Measurements from ENCODE around the gene SLC17A9.

Gene SLC17A9, protein sequence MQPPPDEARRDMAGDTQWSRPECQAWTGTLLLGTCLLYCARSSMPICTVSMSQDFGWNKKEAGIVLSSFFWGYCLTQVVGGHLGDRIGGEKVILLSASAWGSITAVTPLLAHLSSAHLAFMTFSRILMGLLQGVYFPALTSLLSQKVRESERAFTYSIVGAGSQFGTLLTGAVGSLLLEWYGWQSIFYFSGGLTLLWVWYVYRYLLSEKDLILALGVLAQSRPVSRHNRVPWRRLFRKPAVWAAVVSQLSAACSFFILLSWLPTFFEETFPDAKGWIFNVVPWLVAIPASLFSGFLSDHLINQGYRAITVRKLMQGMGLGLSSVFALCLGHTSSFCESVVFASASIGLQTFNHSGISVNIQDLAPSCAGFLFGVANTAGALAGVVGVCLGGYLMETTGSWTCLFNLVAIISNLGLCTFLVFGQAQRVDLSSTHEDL

DNA sequence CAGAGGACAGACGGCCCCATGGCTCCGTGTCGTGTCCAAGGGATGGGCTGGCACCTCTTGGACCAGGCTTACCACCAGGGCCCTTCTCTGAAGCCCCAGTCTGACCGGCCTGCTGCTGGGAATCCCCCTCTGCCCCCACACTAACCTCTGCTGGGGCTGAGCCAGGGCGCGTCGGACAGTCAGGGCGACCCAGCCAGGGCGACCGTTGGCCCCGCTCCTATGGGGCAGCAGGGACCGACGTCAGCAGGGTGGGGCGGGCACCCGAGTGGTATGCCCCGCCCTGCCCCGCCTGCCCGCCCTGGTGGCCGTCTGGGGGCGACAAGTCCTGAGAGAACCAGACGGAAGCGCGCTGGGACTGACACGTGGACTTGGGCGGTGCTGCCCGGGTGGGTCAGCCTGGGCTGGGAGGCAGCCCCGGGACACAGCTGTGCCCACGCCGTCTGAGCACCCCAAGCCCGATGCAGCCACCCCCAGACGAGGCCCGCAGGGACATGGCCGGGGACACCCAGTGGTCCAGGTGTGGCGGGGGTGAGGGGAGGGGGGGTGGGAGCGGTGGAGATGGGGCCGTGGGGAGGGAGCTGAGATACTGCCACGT is at the start of gene SLC17A9:
SLC17A9 (plus strand) TSS at position 337 of the 595 bp plus-strand sequence; CDS start at position 459, 122 bp downstream.
- no peaks in the 10 kb centered on the region for H3K27me3 ChIP-seq (ENCODE audit: control insufficient read depth in 2 of 2, insufficient read depth in 2 of 2, low read length in 2 of 2)
- H3K4me1 ChIP-seq (ENCODE audit: control insufficient read depth in 2 of 2, insufficient read depth in 2 of 2, low read length in 2 of 2): peaks cover 30 to 31% of the 10 kb centered on the region in 2 donors
- H3K27ac ChIP-seq (ENCODE audit: low read depth in 2 of 2, low read length in 2 of 2): peak within 1 kb of the TSS; percentile 92
- peak within 1 kb of the TSS; percentile 65 to 86 for H3K9ac ChIP-seq (ENCODE audit: low read depth in 1 of 2, low read length in 2 of 2)
- peak within 1 kb of the TSS; percentile 59 to 67 for H3K4me3 ChIP-seq (ENCODE audit: low read length in 2 of 2)
- H3K9me3 ChIP-seq (ENCODE audit: control insufficient read depth in 2 of 2, low read length in 2 of 2): no peaks in the 10 kb centered on the region
- H3K36me3 ChIP-seq (ENCODE audit: control insufficient read depth in 2 of 2, insufficient read depth in 2 of 2, low read length in 2 of 2): peaks cover 18 to 27% of the 10 kb centered on the region in 2 donors

GRCh38 chr20:62902926-62903615 is 49.4 kb upstream of the SLC17A9 start:
- no peaks in the 10 kb centered on the region for H3K9me3 ChIP-seq (ENCODE audit: control insufficient read depth in 2 of 2, low read length in 2 of 2)
- H3K4me1 ChIP-seq (ENCODE audit: control insufficient read depth in 2 of 2, insufficient read depth in 2 of 2, low read length in 2 of 2): peaks cover 29 to 31% of the 10 kb centered on the region in 2 donors
- no peak overlapping the region for H3K4me3 ChIP-seq (ENCODE audit: low read length in 2 of 2)
- H3K36me3 ChIP-seq (ENCODE audit: control insufficient read depth in 2 of 2, insufficient read depth in 2 of 2, low read length in 2 of 2): peaks cover 50 to 66% of the 10 kb centered on the region in 2 donors
- H3K27ac ChIP-seq (ENCODE audit: low read depth in 2 of 2, low read length in 2 of 2): no peak overlapping the region
- H3K9ac ChIP-seq (ENCODE audit: low read depth in 1 of 2, low read length in 2 of 2): no peak overlapping the region
- H3K27me3 ChIP-seq (ENCODE audit: control insufficient read depth in 2 of 2, insufficient read depth in 2 of 2, low read length in 2 of 2): no peaks in the 10 kb centered on the region

GRCh38 chr20:62905536-62906117 is 46.9 kb upstream of the SLC17A9 start:
- H3K27me3 ChIP-seq (ENCODE audit: control insufficient read depth in 2 of 2, insufficient read depth in 2 of 2, low read length in 2 of 2): no peaks in the 10 kb centered on the region
- peaks cover 8% of the 10 kb centered on the region in 2 donors for H3K4me1 ChIP-seq (ENCODE audit: control insufficient read depth in 2 of 2, insufficient read depth in 2 of 2, low read length in 2 of 2)
- no peak overlapping the region for H3K9ac ChIP-seq (ENCODE audit: low read depth in 1 of 2, low read length in 2 of 2)
- peaks cover 74 to 90% of the 10 kb centered on the region in 2 donors for H3K36me3 ChIP-seq (ENCODE audit: control insufficient read depth in 2 of 2, insufficient read depth in 2 of 2, low read length in 2 of 2)
- H3K4me3 ChIP-seq (ENCODE audit: low read length in 2 of 2): no peak overlapping the region
- H3K27ac ChIP-seq (ENCODE audit: low read depth in 2 of 2, low read length in 2 of 2): no peak overlapping the region
- H3K9me3 ChIP-seq (ENCODE audit: control insufficient read depth in 2 of 2, low read length in 2 of 2): no peaks in the 10 kb centered on the region

- no peak overlapping the region for H3K4me3 ChIP-seq (ENCODE audit: low read length in 2 of 2)
- peaks cover 2 to 3% of the 10 kb centered on the region in 2 donors for H3K4me1 ChIP-seq (ENCODE audit: control insufficient read depth in 2 of 2, insufficient read depth in 2 of 2, low read length in 2 of 2)
- H3K27me3 ChIP-seq (ENCODE audit: control insufficient read depth in 2 of 2, insufficient read depth in 2 of 2, low read length in 2 of 2): no peaks in the 10 kb centered on the region
- H3K27ac ChIP-seq (ENCODE audit: low read depth in 2 of 2, low read length in 2 of 2): no peak overlapping the region
- no peaks in the 10 kb centered on the region for H3K9me3 ChIP-seq (ENCODE audit: control insufficient read depth in 2 of 2, low read length in 2 of 2)
- H3K9ac ChIP-seq (ENCODE audit: low read depth in 1 of 2, low read length in 2 of 2): no peak overlapping the region
- peaks cover 80 to 93% of the 10 kb centered on the region in 2 donors for H3K36me3 ChIP-seq (ENCODE audit: control insufficient read depth in 2 of 2, insufficient read depth in 2 of 2, low read length in 2 of 2)
These were observed 46.3 kb upstream of the SLC17A9 start for GRCh38 chr20:62906209-62906608.

- H3K4me3 ChIP-seq (ENCODE audit: low read length in 2 of 2): no peak overlapping the region
- H3K4me1 ChIP-seq (ENCODE audit: control insufficient read depth in 2 of 2, insufficient read depth in 2 of 2, low read length in 2 of 2): no peaks in the 10 kb centered on the region
- peaks cover 85 to 95% of the 10 kb centered on the region in 2 donors for H3K36me3 ChIP-seq (ENCODE audit: control insufficient read depth in 2 of 2, insufficient read depth in 2 of 2, low read length in 2 of 2)
- H3K27ac ChIP-seq (ENCODE audit: low read depth in 2 of 2, low read length in 2 of 2): no peak overlapping the region
- H3K9me3 ChIP-seq (ENCODE audit: control insufficient read depth in 2 of 2, low read length in 2 of 2): no peaks in the 10 kb centered on the region
- H3K27me3 ChIP-seq (ENCODE audit: control insufficient read depth in 2 of 2, insufficient read depth in 2 of 2, low read length in 2 of 2): no peaks in the 10 kb centered on the region
- H3K9ac ChIP-seq (ENCODE audit: low read depth in 1 of 2, low read length in 2 of 2): no peak overlapping the region
These were observed 45.7 kb upstream of the SLC17A9 start for GRCh38 chr20:62906647-62907375.

- Histone ChIP-seq H3K36me3 (ENCODE audit: control insufficient read depth in 2 of 2, insufficient read depth in 2 of 2, low read length in 2 of 2) (peaks cover 87 to 94% of the 10 kb centered on the region in 2 donors), H3K27me3 (ENCODE audit: control insufficient read depth in 2 of 2, insufficient read depth in 2 of 2, low read length in 2 of 2) (no peaks in the 10 kb centered on the region), H3K4me3 (ENCODE audit: low read length in 2 of 2) (no peak overlapping the region), H3K27ac (ENCODE audit: low read depth in 2 of 2, low read length in 2 of 2) (no peak overlapping the region), H3K9me3 (ENCODE audit: control insufficient read depth in 2 of 2, low read length in 2 of 2) (no peaks in the 10 kb centered on the region), H3K4me1 (ENCODE audit: control insufficient read depth in 2 of 2, insufficient read depth in 2 of 2, low read length in 2 of 2) (no peaks in the 10 kb centered on the region), H3K9ac (ENCODE audit: low read depth in 1 of 2, low read length in 2 of 2) (no peak overlapping the region)
These were observed 44.9 kb upstream of the SLC17A9 start for GRCh38 chr20:62907384-62908317.

DNA sequence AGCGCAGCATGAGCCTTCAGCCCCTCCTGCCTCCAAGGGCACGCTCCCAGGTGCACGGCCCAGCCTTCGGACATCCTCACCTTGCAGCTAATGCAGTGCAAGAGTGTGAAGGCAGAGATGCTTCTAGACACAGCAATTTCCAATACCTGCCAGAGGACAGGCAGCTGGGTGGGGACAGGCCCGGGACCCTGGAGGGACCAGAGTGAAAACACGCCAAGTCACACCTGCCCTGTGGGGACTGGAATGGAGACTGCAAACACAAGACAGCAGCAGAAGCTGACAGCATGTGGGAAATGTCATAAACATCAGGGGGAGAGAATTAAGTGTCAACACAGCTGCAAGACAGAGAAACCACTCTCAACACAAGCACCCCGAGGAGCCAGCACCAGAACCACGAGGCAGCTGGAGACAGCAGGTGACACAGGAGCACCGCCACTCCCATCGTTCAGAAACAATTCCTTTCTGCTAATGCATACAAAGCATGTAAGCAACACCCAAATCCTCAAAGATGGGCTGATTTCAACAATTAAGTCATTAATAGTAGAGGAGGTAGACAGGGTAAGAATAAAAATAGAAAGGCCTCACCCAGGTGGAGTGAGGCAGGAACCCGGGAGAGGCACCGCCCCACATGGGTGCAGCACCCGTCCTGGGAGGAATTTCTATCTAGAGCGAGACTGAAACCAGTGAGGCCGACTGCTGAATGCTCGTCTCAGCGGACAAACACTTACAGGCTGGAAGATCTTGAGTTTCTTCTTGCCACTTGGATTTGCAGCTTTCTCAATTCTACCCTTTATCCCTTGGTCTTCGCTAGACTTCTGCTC is 43.3 kb upstream of the SLC17A9 start:
- Histone ChIP-seq H3K36me3 (ENCODE audit: control insufficient read depth in 2 of 2, insufficient read depth in 2 of 2, low read length in 2 of 2) (peaks cover 83 to 88% of the 10 kb centered on the region in 2 donors), H3K27ac (ENCODE audit: low read depth in 2 of 2, low read length in 2 of 2) (no peak overlapping the region), H3K4me3 (ENCODE audit: low read length in 2 of 2) (no peak overlapping the region)

DNA sequence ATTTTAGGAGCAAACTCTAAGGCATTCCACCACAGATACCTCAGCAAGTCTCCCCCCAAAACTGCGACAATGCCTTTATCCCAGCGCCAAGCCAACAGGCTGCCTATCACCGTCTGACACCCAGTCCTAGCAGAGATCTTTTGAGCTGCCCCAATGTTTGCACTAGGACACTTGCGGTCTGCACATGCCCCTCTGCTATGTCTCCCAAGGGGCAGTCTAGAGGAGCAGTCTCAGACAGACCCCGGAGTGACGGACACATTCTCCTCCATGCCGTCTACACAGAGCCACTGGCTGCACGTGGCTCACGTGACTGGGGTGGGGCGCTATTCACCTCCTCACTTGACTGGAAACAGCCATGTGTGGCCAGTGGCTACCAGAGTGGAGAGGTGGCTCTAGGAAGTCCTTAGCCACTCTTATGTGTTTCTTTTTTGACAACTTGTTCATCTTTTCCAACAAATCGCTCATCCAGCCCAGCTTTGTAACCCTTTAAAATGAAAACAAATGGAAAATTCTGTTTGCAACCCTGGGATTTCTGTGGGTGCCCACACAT is 42.2 kb upstream of the SLC17A9 start:
- Histone ChIP-seq H3K4me3 (ENCODE audit: low read length in 2 of 2) (no peak overlapping the region), H3K36me3 (ENCODE audit: control insufficient read depth in 2 of 2, insufficient read depth in 2 of 2, low read length in 2 of 2) (peaks cover 76 to 79% of the 10 kb centered on the region in 2 donors), H3K27me3 (ENCODE audit: control insufficient read depth in 2 of 2, insufficient read depth in 2 of 2, low read length in 2 of 2) (no peaks in the 10 kb centered on the region), H3K27ac (ENCODE audit: low read depth in 2 of 2, low read length in 2 of 2) (no peak overlapping the region), H3K9ac (ENCODE audit: low read depth in 1 of 2, low read length in 2 of 2) (no peak overlapping the region), H3K4me1 (ENCODE audit: control insufficient read depth in 2 of 2, insufficient read depth in 2 of 2, low read length in 2 of 2) (peaks cover 0 to 8% of the 10 kb centered on the region in 2 donors), H3K9me3 (ENCODE audit: control insufficient read depth in 2 of 2, low read length in 2 of 2) (no peaks in the 10 kb centered on the region)

More for the DNA sequence above, 43.3 kb upstream of the SLC17A9 start:
- no peaks in the 10 kb centered on the region for H3K9me3 ChIP-seq (ENCODE audit: control insufficient read depth in 2 of 2, low read length in 2 of 2)
- no peaks in the 10 kb centered on the region for H3K4me1 ChIP-seq (ENCODE audit: control insufficient read depth in 2 of 2, insufficient read depth in 2 of 2, low read length in 2 of 2)
- H3K27me3 ChIP-seq (ENCODE audit: control insufficient read depth in 2 of 2, insufficient read depth in 2 of 2, low read length in 2 of 2): no peaks in the 10 kb centered on the region
- no peak overlapping the region for H3K9ac ChIP-seq (ENCODE audit: low read depth in 1 of 2, low read length in 2 of 2)
